Mucosa of stomach (tissue), 1 donor: ENCODE results near the gene TUBB4B.
A peak's percentile ranks its signal among the peaks of the same experiment; 100 is the strongest.

Experiments used
- H3K27me3 ChIP-seq: one replicate; pipeline ENCODE4 v1.7.0; 2013; ENCODE audit warnings: mild to moderate bottlenecking, low read length; ENCODE audit not compliant: control insufficient read depth, insufficient read depth
- H3K36me3 ChIP-seq: one replicate; pipeline ENCODE4 v1.7.0; 2013; ENCODE audit warnings: low read length; ENCODE audit not compliant: control insufficient read depth, insufficient read depth
- H3K4me1 ChIP-seq: one replicate; pipeline ENCODE4 v1.7.0; 2013; ENCODE audit warnings: mild to moderate bottlenecking, low read length; ENCODE audit not compliant: control insufficient read depth, insufficient read depth
- H3K4me3 ChIP-seq: one replicate; pipeline ENCODE4 v1.7.0; 2013; ENCODE audit warnings: low read length
- H3K9ac ChIP-seq: one replicate; pipeline ENCODE4 v1.7.0; 2013; ENCODE audit warnings: mild to moderate bottlenecking, low read length, moderate library complexity
- H3K9me3 ChIP-seq: one replicate; pipeline ENCODE4 v1.7.0; 2013; ENCODE audit warnings: mild to moderate bottlenecking, low read length, moderate library complexity; ENCODE audit not compliant: control insufficient read depth
- donor health status: Pancreatic carcinoma.

The TUBB4B gene

GRCh38 chr9:137247135-137247915 lies 6.2 kb downstream of the TUBB4B start:
- H3K4me1 ChIP-seq, result peaks cover 26% of the 10 kb centered on the region
- H3K9me3 ChIP-seq, result no peaks in the 10 kb centered on the region
- peaks cover 6% of the 10 kb centered on the region for H3K27me3 ChIP-seq
- no peak overlapping the region for H3K4me3 ChIP-seq
- H3K36me3 ChIP-seq, result peaks cover 14% of the 10 kb centered on the region
- no peak overlapping the region for H3K9ac ChIP-seq

DNA sequence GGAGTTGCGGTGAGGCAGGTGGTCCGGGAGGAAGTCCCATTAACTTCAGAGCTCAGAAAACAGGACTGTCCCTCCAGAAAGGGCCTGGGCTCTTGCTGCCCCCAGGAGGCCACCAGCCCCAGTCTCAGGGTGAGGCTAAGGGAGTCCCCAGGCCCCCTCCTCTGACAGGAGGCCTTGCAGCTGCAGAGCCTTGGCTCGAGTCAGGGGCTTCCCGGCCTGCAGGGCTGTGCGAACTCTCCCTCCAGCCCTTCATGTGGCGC lies 6.8 kb downstream of the TUBB4B start:
- Histone ChIP-seq H3K9me3 (no peaks in the 10 kb centered on the region), H3K4me3 (no peak overlapping the region), H3K36me3 (peaks cover 11% of the 10 kb centered on the region), H3K4me1 (peaks cover 25% of the 10 kb centered on the region), H3K9ac (no peak overlapping the region), H3K27me3 (peaks cover 6% of the 10 kb centered on the region)

DNA sequence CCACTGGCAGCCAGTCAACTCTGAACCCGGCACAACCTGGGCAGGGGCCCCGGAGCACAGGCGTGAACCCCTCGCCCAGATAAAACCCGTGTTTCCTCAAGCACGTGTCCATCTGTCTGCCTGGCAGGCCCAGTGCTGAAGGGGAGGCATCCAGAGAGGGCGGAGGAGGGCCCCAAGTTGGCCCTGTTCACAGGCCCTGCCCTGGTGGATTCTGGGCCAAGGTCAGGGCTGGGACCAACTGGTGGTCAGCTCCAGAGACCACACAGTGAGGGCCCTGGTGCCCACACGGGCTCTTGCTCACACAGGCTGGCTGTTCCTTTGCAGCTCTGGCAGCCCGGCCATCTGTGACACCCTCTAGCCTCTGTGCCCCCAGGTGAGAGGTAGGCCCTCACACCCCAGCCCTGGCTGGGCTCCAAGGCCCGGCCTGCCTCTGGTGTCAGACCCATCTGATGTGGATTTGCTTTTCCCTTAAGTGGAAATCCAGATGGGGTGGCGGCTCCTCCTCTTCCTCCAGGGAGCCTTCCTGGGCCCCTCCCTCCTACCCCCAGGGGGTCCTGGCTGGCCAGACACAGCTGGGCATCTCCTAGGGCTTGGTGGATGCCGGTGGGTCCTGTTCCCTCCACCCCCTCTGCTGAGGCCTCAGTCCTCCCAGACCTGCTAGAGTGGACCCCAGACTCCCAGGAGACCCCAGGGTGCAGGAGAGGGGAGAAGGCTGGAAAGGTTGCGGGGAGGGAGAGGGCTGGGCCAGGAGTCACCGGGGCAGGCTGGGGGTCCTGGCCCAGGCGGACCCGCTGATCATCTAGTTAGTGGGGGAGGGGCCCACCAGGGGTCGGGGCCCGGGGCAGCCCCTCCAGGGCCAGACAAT lies 9.5 kb downstream of the TUBB4B start:
- peaks cover 19% of the 10 kb centered on the region for H3K4me1 ChIP-seq
- no peaks in the 10 kb centered on the region for H3K9me3 ChIP-seq
- H3K9ac ChIP-seq, result no peak overlapping the region
- H3K4me3 ChIP-seq, result no peak overlapping the region
- no peaks in the 10 kb centered on the region for H3K36me3 ChIP-seq
- H3K27me3 ChIP-seq, result peaks cover under 1% of the 10 kb centered on the region

GRCh38 chr9:137251194-137251461 lies 10.0 kb downstream of the TUBB4B start, which contains the start of gene STPG3:
STPG3 (plus strand) TSS chr9:137251286; CDS start chr9:137251287, 1 bp downstream.
- Histone ChIP-seq H3K36me3 (no peaks in the 10 kb centered on the region), H3K4me3 (no peak within 1 kb of the TSS), H3K4me1 (peaks cover 22% of the 10 kb centered on the region), H3K27me3 (no peaks in the 10 kb centered on the region), H3K9ac (no peak within 1 kb of the TSS), H3K9me3 (no peaks in the 10 kb centered on the region)

DNA sequence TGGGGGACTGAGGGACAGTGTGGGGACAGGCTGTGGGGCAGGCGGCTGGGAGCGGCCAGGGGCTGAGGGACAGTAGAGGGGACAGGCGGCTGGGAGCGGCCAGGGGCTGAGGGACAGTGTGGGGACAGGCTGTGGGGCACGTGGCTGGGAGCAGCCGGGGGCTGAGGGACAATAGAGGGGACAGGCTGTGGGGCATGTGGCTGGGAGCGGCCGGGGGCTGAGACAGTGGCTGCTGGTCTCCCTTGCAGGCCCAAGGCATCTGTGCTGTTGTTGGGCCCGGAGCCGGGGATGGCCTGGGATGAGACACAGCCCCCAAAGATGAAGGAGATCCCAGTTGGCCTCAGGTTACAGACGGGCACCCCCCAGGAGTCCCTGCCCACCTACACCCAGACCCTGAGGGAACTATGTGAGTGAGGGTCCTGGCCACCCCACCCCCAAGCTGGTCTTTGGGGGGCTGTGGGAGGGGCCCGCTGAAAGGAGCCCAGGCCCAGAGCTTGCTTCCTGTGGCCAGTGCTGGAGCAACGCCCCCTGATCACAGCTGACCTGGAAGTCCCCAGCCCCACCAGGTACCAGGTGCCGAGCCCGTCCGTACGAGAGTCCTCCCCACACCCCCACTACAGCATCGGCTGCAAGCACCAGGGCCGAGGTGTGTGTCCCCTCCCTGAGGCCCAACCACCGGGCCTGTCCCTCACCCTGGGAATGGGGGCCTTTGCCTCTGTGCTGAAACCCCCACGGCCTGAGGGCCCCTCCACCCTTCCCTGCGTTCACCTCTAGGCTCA lies 10.6 kb downstream of the TUBB4B start:
- Histone ChIP-seq H3K36me3 (no peaks in the 10 kb centered on the region), H3K27me3 (no peaks in the 10 kb centered on the region), H3K9me3 (no peaks in the 10 kb centered on the region), H3K4me3 (no peak overlapping the region), H3K4me1 (peaks cover 27% of the 10 kb centered on the region), H3K9ac (no peak overlapping the region)

DNA sequence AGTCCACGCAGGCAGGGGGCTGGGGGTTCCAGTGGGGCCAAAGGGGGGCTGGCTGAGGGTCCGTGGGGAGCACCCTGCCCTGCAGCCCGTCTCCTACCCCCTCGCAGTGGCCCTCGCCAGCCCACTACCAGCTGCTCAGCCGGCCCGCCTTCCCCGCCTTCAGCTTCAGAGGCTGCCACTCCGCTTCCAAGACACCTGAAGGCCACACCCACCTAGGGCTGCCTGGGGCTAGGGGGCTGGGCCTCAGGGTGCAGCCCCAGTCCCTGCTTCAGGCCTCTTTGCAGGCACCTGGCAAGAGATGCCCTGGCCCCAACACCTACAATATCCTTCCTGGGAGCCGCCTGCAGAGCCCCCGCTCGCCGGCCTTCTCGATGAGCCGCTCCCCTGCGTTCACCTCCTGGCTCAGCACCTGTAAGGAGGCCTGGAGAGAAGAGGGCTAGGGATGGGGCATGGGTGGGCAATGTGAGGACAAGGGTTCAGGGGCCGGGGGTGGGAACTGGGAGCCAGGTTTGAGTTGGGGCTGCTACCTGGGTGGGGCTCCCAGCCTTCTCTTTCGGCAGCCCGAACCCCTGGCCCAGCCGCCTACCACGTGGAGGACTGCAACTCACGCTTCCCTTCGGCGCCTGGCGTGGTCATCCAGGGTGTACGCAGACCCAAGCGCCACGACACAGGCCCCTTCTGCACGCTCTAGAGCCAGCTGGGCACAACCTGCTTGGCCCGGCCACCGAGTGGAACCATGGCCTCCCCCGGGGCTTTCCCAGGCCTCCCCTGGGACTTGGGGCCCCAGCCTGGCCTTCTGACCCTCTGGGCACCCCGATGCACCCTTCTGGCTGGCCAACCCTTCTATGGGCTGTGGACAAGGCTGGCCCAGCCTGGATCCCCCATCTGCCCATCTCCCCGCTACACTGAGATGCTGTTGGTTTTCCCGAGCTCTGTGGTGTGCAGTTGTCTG lies 11.7 kb downstream of the TUBB4B start:
- Histone ChIP-seq H3K9me3 (no peaks in the 10 kb centered on the region), H3K9ac (no peak overlapping the region), H3K4me3 (no peak overlapping the region), H3K27me3 (no peaks in the 10 kb centered on the region), H3K36me3 (no peaks in the 10 kb centered on the region), H3K4me1 (peaks cover 31% of the 10 kb centered on the region)

DNA sequence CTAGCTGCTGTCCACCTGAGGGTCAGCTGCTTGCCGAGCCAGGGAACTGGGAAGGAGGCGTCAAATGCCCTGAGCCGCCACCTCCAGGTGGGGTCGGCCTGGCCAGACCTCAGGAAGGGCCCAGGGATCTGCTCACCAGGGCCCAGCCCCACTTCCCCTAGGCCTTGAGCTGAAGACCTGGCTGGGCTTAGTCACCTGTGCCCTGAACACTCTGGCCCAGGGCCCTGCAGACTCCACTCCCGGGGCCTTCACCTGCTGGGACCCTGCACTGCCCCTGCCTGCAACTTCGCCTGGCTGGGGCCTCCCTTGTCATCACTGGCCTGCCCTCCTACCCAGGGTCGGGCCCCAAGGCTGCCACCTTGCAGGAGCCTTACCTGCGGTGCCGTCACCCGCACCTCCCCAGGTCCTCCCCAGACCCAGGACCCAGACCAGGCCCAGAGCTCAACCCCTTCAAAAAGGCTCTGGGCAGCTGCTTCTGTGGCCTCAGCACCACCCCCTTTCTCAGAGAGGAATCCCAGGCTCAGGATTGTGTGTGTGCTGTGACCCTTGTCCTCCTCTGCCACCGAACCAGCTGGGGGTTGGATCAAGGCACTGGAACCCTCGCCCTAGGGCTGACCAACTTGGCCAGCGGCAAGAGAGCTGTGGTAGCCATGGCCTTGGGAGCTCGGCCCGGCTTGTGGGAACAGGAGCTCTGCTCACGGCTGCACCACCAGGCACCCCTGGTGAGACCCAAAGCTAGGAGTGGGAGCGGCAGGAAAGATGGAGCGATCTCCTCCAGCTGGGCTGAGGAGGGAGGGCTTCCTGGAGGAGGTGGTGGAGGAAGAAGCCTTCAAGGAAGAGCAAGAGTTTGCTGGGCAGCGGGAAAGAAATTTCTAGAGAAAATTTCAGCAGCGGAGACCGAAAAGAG lies 12.9 kb downstream of the TUBB4B start:
- peaks cover 31% of the 10 kb centered on the region for H3K4me1 ChIP-seq
- peak overlapping the region; percentile 65 for H3K9ac ChIP-seq
- no peaks in the 10 kb centered on the region for H3K36me3 ChIP-seq

GRCh38 chr9:137254624-137255447 lies 13.7 kb downstream of the TUBB4B start, which contains the start of gene NELFB:
NELFB (plus strand) TSS chr9:137255327.
- Histone ChIP-seq H3K9me3 (no peaks in the 10 kb centered on the region), H3K27me3 (no peaks in the 10 kb centered on the region), H3K9ac (peak within 1 kb of the TSS; percentile 69), H3K36me3 (no peaks in the 10 kb centered on the region), H3K4me3 (peak within 1 kb of the TSS; percentile 50), H3K4me1 (peaks cover 31% of the 10 kb centered on the region)

More for the DNA sequence above, 12.9 kb downstream of the TUBB4B start:
- H3K9me3 ChIP-seq, result no peaks in the 10 kb centered on the region
- peak overlapping the region; percentile 50 for H3K4me3 ChIP-seq
- no peaks in the 10 kb centered on the region for H3K27me3 ChIP-seq

DNA sequence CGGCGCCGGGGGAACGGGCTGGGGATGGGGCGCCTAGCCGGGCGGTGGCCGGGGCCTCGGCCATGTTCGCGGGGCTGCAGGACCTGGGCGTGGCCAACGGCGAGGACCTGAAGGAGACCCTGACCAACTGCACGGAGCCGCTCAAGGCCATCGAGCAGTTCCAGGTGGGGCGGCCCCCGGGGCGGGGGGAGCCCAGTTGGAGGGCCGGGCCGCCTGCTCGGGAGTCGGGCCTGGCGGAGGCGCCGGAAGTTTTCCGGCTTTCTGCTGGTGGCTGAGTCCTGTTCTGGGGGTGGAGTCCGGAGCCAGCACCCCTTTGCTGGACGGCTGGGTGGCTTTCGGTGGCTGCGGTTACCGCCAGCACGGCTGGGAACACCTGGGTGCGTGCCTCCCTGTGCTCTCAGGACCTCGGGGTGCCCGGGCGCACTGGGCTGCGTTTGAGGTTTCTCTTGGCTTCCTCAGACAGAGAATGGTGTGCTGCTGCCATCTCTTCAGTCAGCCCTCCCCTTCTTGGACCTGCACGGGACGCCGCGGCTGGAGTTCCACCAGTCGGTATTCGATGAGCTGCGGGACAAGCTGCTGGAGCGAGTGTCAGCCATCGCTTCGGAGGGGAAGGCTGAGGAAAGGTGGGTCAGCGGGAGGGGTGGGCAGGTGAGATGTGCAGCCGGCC lies 14.5 kb downstream of the TUBB4B start:
- Histone ChIP-seq H3K9me3 (no peaks in the 10 kb centered on the region), H3K9ac (peak overlapping the region; percentile 69)

DNA sequence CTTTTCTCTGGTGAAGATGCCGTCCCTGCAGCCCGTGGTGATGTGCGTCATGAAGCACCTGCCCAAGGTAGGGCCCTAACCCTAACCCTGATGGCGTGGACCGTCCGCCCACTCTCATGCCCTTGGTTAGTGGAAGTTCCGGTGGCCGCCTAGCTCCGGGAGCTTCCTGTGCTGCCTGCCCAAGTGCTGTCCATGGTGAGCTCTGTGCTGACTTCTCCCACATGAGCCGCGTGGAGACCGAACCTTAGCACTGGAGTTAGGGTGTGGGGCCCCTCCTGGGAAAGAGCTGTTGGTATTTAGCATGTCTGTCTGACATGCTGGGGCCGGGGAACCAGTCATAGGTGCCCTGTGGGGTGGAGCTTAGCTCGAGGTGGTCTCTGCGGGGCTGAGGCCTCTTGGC lies 15.3 kb downstream of the TUBB4B start:
- H3K27me3 ChIP-seq, result no peaks in the 10 kb centered on the region
- H3K36me3 ChIP-seq, result no peaks in the 10 kb centered on the region
- H3K9ac ChIP-seq, result peak overlapping the region; percentile 69
- H3K9me3 ChIP-seq, result no peaks in the 10 kb centered on the region
- peak overlapping the region; percentile 44 for H3K4me3 ChIP-seq
- H3K4me1 ChIP-seq, result peaks cover 31% of the 10 kb centered on the region

More for the DNA sequence above, 14.5 kb downstream of the TUBB4B start:
- H3K27me3 ChIP-seq, result no peaks in the 10 kb centered on the region
- peaks cover 31% of the 10 kb centered on the region for H3K4me1 ChIP-seq
- no peaks in the 10 kb centered on the region for H3K36me3 ChIP-seq
- H3K4me3 ChIP-seq, result peak overlapping the region; percentile 44
